HG03175 (cell line): Measurements from ENCODE around the gene DYNC2I2.
"Not testable (repeated sequence)": the region's sequence is repeated elsewhere in the genome, so short reads cannot be mapped to it uniquely, and the experiment has no call there.

Experiments
- ATAC-seq: cut with Tn5 transposase; IDR thresholded peaks from one replicate; pipeline ENCODE4 v1.9.1; 2021; ENCODE audit warnings: mild to moderate bottlenecking, moderate library complexity; ENCODE audit not compliant: unreplicated experiment

The DYNC2I2 gene

DNA sequence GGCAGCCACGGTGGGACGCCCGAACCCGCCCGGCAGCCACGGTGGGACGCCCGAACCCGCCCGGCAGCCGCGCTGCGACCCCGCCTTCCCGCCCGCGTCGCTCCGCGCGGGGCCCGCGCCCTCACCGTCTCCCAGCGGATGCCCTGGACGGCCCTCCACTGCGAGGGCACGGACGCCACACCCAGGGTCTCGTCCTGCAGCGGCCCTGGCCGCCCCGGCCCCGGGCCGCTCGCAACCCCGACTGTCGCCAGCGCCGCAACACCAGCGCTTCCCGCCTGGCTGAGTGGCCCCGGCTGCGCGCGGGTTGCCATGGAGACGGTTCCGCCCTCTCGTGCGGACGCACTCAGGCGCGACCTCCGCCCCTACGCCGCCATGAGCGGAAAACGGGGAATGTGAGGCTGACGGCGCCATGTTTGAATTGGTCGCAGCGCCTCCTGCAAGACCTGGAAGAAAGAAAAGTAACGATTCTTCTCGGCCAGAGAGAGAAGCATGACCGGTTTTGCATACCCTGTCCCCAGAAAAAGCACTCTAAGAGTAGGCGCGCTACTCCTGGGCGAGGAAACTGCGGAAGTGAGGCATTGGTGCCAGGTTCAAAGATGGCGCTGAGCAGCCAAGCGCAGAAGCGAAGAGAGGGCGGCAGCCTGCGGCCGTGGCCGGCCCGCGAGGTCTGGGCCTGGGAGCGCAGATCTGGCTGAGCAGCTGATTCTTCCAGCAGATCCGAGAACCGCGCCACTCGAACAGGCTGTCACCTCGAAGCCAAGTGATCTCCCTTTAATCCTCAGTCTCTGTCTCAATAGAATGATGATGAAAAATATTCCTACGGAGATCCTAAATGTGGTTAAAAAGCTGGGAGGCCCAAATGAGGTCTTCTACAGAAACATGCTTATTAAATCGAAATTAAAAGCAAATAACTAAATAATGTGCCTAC is at the start of gene DYNC2I2:
DYNC2I2 (minus strand) TSS at position 432 of the 928 bp plus-strand sequence; CDS start at position 311, 121 bp downstream.
- ATAC-seq: peak; percentile 70

DNA sequence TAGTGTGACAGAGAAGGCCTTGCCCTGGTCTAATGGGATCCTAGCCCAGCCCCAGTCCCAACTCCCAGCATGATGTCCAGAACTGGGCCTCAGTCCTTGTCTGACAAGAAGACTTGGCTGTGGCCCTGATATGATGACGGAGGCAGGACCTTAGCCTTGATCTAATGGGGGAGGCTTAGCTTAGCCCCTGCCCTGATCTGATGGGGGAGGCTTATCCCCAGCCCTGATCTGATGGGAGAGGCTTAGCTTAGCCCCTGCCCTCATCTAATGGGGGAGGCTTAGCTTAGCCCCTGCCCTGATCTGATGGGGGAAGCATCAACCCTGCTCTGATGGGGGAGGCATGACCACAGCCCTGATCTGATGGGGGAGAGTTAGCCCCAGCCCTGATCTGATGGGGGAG is 49.4 kb upstream of the DYNC2I2 start:
- no peak for ATAC-seq

DNA sequence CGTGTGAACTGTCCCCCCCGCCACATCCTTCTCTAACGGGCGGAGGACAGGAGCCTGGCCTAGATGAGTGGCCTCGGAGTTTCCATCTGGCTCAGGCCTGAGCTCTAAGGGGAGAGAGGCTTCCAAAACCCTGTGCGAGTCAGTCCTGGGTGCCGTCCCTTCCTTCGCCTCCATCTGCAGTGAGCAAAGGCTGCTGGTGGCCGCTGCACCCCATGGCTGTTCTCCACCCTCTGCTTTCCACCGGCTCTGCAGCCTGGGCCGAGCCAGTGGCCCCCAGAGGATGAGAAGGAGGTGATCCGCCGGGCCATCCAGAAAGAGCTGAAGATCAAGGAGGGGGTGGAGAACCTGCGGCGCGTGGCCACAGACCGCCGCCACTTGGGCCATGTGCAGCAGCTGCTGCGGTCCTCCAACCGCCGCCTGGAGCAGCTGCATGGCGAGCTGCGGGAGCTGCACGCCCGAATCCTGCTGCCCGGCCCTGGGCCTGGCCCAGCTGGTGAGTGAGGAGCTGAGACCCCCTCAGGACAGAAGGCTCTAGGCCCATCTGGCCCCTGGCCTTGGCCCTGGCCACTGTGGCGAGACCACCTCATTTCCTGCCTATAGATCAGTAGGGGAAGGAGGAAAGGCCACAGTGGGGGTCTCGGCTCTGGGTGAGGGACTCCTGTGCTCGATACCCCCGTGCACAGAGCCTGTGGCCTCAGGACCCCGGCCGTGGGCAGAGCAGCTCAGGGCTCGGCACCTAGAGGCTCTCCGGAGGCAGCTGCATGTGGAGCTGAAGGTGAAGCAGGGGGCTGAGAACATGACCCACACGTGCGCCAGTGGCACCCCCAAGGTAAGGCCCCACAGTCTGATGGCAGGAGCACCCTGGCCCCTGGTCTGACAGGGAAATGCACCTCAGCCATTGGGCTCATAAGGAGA is 48.7 kb upstream of the DYNC2I2 start:
- no peak for ATAC-seq

DNA sequence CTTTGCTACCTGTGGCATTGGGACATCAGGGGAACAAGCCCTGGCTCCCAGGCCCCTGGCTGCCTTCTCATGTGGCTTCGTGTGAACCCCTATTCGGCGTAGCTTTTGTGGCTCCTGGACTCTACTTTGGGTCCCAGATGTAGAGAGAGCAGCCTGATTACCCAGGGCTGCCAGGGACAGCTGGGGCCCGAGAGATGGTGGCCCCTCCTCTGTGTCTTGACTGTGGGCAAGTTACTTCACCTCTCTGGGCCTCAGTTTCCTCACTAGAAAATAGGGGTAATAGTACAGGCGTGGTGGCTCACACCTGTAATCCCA is 47.7 kb upstream of the DYNC2I2 start:
- no peak for ATAC-seq

DNA sequence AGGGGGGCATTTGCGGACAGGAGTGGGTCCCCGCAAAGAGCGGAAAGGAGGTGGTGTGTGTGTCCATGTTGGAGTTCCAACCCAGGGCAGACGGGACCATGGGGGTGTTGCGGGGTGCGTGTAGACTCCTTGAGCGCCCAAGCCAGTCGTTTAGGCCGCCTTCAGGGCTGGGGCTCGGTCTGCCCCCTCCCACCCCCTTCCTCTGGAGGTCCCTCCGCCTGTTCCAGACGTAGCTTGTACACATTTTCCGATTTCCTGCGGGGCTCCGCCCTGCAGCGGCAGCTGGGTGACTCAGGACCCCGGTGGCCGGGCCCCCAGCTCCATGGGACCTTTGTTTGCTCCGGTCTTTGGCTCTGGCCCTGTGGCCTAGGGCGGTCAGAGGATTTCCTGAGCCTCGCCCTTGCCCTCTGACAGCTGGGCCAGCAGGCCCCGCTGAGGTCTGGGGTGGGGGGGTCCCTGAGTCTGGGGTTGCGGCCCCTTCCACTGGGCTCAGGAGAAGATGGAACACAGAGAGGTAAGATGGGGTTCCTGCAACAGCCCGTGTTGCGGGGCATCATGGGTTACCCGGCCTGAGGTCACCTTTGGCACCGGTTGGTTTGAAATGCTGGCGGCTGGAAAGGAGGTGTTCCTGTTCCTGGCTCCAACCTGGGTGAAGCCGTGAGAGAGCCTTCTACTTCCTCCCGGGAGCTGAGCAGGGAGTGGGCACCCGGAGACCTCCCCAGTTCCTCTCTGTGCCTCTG is 47.1 kb upstream of the DYNC2I2 start:
- no peak for ATAC-seq

DNA sequence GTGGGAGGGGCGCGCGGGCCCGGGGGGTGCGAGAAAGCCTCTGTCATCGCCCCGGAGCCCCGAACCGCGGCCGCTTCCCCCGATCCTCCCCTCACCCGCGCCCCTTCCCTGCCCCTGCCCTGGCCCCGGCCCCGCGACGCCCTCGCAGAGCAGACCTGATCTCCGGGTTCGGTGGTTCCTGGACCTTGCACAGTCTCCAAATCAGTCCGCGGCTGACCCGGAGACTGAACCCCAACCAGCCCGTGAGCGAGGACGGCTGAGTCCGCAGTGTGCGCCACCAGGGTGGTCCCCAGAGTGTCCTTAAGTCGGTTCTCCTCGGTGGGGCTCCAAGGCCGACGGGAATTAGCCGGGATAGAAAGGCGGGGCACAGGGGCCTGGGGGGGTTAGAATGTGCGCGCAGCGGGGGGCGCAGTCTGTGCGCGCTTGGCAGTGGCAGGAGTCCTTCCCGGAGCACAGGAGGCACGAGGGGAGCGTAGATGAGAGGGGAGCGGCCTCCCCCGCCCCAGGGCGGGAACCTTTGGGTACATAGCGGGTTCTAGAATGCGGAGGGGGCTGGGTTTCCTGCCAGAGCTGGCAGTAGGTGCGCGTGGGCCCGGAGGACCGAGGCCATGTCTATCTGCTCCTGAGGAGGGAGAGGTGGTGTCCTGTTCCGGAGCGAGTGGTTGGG is 46.4 kb upstream of the DYNC2I2 start:
- ATAC-seq: peak; percentile 20

DNA sequence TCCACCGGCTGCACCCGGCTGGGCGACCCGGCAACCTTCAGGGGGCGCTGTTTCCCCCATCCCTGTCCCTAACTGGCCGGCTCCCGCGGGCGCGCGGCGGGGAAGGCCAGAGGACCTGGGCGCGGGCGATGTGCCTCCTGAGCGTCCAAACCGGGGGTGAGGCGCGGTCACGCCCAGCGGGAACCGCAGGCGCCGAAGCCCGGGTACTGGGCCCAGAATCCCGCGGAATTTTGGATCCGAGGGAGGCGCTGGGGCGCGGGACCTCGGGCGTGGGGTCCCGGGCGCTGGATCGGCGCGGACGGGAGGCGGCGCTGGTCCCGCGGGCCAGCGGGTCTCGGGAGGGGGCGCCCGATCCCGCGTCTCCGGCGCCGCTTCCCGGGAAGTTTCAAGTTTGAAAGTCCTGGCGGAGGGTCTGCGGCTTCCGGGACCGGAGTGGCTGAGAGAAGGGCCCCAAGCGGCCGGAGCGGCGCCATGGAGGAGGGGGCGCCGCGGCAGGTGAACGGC is 45.9 kb upstream of the DYNC2I2 start, which contains the start of gene PKN3:
PKN3 (plus strand) TSS at position 59 of the 504 bp plus-strand sequence; CDS start at position 472, 413 bp downstream.
- ATAC-seq: peak; percentile 77

DNA sequence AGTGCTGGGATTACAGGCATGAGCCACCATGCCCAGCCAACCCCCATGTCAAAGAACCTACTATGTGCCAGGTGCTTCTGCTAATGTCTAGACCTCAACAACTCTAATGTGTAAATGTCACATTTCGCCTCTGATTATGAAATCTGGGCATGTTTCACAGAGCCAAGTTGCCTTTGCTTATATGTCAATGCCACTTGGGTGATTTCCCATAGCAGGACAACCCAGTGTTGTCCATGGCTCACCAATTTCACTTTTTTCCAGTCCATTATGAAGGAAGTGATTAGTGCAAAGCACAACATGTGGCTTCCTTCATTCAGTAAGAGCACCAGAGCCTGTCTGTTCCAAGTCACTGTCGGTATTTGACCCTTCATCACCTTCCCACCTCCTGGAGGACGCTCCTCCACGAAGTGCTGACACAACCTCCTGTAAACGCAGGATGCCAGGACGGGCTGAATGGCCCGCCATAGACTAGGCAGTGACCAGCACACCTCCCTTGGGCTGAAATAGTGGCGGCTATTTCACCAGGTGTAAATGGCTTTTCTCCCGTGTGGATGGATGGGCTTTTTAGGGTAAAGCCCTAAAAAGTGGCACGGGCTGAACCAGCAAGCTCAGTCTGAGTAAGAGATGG is 44.7 kb upstream of the DYNC2I2 start:
- no peak for ATAC-seq

DNA sequence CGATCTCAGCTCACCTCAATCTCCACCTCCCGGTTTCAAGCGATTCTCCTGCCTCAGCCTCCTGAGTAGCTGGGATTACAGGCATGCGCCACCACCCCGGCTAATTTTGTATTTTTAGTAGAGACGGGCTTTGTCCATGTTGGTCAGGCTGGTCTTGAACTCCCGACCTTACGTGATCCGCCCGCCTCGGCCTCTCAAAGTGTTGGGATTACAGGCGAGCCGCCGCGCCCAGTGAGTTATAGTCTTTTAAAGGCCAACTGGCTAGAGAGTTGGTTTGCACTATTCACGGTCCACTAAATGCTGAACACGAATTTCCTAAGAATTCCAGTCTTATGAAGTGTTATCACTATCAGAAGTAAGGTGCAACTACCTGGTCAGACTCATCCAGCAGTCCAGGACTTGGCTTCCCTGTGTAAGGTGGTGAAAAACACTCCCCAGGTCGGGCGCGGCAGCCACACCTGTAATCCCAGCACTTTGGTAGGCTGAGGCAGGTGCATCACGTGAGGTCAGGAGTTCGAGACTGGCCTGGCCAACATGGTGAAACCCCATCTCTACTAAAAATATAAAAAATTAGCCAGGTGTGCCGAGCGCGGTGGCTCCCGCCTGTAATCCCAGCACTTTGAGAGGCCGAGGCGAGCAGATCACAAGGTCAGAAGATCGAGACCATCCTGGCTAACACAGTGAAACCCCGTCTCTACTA is 42.6 kb upstream of the DYNC2I2 start:
- ATAC-seq: not testable (repeated sequence)

DNA sequence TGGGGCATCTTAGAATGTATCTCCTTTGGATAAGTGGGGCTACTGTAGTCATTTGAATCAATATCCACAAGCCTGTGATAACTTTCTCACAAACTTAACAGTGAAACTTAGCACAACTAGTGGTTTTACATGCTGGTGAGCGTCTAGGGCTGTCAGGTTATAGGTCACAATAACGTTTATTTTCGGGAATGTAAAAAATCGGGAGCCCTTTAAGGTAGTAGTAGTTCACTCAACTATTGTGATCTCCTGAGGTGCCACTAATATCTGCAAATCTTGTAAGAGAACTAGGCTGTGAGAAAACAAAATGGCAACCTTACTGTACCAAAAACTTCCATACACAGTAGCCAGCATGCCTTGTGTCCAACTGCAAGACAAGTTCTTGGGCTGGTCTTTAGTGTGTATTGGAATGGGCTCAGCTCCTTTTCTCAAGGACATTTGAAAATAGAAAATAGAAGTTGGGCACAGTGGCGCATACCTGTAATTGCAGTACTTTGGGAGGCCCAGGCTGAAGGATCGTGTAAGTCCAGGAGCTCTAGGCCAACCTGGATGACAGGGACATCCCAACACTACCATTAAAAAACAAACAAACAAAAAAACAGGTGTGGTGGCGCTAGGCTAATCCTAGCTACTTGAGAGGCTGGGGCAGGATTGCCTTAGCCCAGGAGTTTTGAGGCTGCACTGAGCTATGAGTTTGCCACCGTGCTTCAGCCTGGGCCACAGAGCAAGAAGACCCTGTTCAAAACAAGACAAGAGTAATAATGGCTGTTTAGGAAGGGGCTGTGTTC is 40.5 kb upstream of the DYNC2I2 start:
- ATAC-seq: no peak

DNA sequence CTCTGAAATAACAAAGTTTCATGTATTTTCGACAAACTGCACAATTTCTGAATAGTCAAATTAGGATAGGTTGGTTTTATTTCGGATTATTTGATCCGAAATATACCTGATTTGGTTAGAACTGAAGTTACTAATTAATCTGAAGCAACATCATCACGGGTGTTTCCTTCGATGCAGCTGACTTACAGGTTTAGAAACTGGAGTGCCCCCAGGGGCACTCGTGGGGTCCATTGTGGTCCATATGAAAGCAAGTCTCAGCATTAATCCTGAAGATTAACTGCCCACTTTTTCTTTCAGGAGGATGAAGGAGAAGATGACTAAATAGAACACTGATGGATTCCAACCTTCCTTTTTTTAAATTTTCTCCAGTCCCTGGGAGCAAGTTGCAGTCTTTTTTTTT is 37.7 kb upstream of the DYNC2I2 start:
- no peak for ATAC-seq

DNA sequence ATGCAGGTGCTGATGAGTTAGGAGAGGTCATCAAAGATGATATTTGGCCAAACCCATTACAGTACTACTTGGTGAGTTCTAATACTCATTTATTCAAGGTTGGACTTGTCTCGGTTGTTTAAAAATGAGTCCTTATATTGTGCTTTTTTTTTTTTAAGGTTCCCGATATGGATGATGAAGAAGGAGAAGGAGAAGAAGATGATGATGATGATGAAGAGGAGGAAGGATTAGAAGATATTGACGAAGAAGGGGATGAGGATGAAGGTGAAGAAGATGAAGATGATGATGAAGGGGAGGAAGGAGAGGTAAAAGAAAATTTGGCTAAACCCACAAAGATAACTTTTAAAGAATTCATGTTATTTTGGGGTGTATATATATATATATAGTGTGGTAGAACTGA is 37.1 kb upstream of the DYNC2I2 start:
- not testable (repeated sequence) for ATAC-seq

DNA sequence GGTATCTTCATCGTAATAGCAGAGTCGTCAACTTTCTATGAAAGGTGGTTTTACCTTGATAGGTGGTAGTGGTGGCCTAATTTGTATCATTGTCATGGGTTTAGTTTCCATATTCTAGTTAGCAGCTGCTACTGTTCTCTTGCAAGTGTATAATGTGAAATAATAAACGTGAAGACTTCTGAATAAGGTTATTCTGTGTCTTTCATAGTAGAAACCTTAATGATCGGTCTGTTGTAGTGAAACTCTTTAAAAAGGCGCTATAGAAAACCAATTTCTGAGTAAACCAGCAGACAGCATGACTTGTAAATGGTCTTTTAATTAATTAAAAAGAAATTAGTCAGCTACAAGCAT is 34.0 kb upstream of the DYNC2I2 start:
- ATAC-seq: no peak

DNA sequence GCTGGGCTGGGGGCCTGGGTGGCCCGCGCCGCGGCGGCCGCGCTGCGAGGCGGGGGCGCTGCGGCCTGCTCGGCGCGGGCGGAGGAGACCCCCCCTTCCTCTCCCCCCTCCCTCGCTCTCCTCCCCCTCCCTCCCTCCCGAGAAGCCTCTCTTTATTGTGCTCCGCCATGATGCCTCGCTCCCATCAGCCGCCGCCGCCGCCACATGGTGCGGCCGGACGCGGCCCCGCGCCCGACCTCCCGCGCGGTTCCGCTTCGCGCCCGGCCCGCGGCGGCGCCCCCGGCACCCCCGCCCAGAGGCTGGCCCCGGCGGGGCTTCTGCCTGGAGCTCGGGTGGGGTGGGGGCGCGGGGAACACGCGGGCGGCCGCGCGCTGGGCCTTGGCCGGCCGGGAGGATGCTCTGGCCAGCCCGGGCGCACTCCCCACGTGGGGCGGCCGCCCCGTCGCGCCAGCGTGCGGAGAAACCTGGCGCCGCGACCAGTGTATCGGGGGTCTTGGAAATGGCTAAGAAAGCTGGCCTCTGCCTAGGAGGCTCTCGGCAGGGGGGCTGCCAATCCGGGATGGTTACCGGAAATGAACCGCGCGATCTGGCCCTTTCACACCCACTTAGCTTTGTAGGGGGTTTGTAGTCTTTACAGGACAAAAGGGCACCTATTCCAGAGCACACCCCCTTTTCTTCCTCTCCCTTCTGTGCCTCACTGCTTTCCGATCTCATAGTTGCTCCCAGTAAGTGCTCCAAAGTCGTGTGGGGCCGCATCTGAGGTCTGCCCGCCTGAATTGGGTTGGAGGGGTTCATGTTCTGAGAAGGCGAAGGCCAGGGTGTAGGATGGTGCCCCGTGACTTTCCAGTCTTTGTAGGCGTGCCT is 33.4 kb upstream of the DYNC2I2 start:
- ATAC-seq: no peak

DNA sequence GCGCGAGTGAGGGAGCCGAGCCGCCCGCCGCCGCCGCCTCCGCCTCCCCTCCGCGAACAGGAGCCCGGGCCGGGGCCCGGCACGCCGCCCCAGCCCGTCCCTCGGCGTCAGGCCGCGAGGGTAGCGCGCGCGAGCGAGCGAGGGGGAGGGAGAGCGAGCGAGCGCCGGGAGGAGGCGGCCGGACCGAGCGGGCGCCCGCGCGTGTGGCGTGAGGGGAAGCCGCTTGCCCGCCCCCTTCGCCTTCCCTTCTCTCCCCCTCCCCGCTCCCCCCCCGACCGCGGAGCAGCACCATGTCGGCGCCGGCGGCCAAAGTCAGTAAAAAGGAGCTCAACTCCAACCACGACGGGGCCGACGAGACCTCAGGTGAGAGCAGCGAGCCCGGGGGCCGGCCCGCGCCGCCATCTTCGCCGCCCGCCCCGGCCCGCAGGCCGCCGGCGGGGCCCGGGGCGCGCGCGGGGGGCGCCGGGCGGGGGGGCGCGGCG is 32.7 kb upstream of the DYNC2I2 start:
- ATAC-seq: no peak

DNA sequence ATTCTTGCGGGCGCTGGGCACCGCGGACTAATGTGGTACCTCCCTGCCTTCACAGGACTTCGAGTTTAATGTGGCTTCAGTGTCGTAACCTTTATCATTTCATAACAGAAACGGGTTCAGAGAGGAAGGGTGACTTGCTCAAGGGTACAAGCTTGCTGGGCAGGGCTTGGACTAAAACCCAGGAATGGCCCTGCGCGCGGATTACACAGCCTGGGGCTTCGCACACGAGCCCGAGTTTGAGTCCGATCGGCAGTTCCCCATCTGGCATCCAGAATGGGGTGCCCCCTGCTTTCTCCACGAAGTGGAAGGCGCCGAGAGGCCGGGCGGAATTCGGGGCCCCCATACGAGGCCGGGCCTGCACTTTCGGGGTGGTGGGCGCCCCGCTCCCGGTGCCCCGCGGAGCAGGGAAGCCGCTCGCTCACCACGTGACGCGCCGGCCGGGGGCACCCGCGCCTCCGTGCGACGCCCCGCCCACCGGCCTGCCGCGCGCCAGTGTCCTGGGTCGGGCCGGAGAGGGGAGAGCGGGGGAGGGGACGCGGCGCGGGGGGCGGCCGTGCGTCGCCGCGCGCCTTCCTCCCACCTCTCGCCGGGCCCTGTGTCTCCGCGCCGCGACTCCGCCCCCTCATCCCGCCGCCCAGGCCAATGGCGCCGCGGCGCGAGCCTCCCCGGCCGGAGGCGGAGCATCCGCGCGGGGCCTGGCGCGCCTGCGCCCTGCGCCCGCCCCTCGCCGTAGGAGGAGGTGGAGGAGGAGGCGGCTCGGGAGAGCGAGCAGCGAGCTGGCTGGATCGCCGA is 32.0 kb upstream of the DYNC2I2 start, which contains the start of gene SET:
SET (plus strand) TSS at position 722 of the 792 bp plus-strand sequence. CDS start 361 bp downstream, outside the sequence.
- ATAC-seq: peak; percentile 70
